NCI-H2029 (cell line): ENCODE results near the gene TOMM22.
A peak's percentile ranks its signal among the peaks of the same experiment; 100 is the strongest.

ENCODE experiments used
- DNase-seq: peaks from one replicate; lab custom pipeline; 2025; lab: John Stamatoyannopoulos, UW

Gene TOMM22

DNA sequence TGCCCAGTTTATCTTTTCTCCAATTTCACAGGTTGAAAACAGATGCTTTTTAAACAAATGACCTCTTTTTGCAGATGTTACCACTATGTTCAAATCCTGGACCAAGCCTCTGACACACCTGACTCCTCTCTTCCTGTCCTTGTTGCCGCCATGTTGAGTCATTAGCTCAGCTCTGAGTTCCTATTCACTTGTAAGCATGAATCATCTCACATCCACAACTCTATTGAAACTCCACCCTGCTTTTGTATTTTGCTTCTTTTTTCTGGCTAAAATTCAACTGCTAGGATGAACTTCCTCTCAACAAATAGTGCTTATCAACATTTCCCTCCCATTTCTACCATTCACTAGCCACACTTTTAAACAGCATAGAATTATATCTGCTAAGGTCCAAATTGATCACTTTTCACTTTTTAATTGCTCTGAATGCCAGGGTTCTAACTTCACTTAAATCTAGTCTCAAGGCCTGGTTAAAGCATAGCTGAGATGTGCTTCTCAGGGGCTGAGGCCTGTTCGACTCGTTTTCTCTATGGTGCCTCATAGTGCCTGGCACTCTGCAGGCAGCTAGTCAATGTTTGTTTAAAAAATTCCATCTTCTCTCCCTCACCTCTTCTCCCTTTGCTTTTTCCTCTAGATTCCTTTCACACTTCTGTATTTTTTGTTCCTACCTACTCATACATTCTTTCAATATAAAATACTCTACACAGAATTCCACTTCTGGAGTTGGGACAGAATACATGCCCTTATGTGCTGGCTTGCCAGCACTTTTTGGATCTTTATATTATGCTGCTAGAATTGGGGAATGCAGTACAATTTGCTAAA is 15.1 kb downstream of the TOMM22 start:
- no peak for DNase-seq

GRCh38 chr22:38697425-38698089 is 15.8 kb downstream of the TOMM22 start:
- DNase-seq: no peak

GRCh38 chr22:38698407-38699094 is 16.8 kb downstream of the TOMM22 start:
- DNase-seq: no peak

DNA sequence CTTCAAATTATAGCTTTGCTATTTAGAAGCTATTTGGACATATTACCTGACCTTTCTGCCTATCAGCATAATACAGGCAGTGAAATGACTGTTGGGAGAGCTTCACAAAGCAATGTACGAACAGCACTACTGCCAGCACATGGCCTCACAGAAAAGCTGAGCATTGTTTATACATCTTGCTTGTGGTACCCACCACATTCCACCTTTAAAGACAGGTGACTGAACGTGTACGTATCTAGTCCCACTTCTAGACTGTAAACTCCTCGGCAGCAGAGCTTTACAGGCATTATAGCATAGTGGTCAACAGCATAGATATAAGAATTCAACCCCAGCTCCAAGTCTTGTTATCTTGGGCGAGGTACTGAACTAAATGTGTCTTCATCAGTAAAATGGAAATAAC is 17.4 kb downstream of the TOMM22 start:
- no peak for DNase-seq

DNA sequence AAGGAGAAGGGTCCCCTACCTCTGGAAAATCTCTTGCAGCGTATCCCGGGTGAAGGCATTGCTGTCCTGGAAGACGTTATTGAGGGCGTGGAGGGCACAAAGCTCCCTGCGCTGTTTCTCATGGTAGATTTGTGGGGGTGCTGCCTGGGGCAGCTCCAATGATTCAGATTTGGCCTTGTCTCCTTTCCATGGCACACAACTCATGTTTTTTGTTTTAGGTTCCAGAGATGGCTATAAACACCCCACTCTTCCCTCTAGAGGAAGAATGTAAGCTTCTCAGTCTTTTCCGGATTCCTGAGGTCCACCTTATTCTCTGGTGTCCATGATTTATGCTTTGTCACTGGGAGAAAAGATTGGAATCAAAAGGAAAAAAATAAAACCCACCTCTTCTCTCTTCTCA is 18.0 kb downstream of the TOMM22 start:
- no peak for DNase-seq

DNA sequence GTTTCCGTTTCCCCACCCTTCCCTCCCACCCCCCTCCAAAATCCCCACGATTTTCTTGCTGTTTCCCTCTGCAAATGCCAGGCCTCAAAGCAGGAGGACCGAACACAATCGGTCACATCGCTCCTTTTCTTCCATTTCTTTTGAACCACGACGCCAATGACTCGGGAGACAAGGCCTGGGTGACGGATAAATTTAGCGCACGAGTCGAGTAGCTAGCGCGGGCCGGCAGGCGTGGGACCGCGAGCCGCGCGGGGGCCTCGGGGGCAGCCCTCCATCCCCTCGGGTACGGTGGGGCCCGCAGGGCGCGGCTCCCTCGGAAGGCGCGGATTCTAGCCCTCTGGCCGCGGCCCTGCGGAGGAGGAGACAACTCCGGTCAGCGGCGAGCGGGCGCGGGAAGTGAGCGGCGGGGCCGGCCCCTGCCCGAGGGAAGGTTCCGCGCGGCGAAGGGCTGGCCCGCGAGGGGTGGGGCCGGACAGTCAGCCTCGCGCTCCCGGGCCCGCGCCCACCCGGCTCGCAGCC is 18.6 kb downstream of the TOMM22 start:
- DNase-seq: no peak

- DNase-seq: peak; percentile 81
Observed at GRCh38 chr22:38700789-38701628, 19.3 kb downstream of the TOMM22 start, which contains the start of gene JOSD1. Gene JOSD1 (minus strand): TSS chr22:38700943. CDS start chr22:38699987, 956 bp downstream.

GRCh38 chr22:38704654-38705234 is 23.0 kb downstream of the TOMM22 start:
- DNase-seq: no peak

DNA sequence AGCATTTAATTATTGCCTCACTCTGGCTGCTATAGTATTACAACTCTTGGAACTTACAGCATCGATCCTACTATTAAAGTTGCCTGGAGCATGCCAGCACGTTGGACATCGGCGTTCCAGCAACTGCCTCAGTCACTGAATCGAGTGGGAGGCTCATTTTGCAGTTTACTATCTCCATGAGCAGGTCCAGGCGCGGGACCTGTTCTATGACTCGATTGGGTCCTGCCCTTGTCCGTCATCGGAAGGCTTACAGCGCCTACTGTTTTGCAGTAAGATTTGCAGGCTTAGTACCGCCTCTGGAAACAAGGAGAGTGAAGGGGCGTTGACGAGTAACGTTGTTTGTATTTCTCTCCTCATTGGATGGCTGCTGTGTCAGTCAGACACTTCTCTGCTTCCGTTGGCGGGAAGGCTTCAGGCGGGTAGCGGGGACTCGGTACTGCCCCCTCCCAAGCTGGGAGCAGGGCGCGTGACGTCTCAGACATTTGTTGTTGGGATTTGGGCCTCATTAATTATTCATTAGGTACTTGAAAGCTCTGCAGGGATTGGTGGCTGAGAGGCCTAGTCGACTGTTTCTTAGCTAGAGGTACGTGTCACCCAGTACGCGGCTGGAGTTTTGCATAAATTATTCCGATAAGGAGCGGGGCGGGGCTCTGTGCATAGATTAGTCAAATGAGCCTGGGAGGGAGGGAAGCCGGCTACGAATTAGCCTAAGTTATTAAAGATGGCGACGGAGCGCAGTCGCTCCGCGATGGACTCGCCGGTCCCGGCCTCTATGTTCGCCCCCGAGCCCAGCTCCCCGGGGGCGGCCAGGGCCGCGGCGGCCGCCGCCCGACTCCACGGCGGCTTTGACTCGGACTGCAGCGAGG is 23.7 kb downstream of the TOMM22 start, which contains the start of gene GTPBP1:
Gene GTPBP1, plus strand, starts transcription at position 710 of the 866 bp plus-strand sequence. Its CDS starts 12 bp downstream, at position 722.
- peak; percentile 100 for DNase-seq

GRCh38 chr22:38706101-38706900 is 24.5 kb downstream of the TOMM22 start:
- no peak for DNase-seq

GRCh38 chr22:38706901-38707195 is 25.1 kb downstream of the TOMM22 start:
- DNase-seq: no peak

DNA sequence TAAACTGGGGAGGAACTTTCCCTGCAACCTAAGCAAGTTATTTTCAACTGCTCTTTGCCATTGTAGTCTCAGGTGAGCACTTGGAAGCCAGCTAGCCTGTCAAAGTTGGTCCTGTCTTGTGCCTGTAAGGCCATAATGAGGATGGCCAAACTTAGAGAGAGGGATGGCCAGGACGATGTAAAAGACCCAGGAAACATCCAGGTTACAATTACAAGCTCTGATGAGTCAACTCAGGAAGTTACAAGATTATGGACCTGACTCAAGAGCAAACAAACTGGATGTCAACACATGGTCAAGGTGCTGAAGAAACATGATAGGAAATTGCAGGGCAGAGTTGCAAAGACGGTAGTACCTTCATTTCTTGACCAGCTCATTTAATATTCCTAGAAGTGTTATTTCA is 25.6 kb downstream of the TOMM22 start:
- DNase-seq: no peak

DNA sequence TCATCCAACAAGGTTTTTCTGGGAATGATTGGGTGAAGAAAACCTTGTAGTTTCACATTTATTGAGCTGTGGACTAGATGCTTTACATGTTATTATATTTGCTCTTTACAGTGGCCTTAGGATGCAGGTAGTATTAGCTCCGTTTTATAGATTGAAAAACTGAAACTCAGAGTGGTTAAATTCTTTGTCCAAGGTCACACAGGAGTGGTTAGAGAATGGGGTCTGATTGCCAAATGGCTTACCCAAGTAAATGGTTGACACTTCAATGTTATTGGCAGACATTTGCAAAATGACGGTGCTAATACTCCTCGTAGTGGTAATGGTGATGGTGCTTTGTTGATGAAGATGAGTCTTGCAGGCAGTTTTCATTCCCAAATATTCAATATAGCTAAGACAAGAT is 26.2 kb downstream of the TOMM22 start:
- DNase-seq: no peak

- no peak for DNase-seq
Observed at GRCh38 chr22:38709306-38709705, 27.5 kb downstream of the TOMM22 start.

DNA sequence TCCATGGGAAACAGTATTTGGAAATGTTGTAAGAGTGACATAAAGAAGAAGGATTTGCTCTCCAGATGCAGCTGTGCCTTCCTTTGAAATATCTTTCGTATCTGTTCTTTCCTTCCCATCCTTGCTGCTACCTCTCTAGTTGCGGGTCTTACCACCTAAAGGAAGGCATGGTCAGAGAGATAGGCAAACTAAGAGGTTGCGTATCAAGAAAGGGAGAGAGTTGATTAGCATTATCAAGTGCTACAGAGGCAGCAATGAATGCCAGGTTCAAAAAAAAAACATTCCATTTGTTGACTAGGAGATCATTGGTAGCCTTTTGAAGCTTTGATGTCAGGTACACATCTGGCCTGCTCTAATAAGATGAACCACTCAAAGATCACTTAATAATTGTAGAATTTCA is 28.6 kb downstream of the TOMM22 start:
- DNase-seq: no peak

- DNase-seq: no peak
Observed at GRCh38 chr22:38710866-38711265, 29.1 kb downstream of the TOMM22 start.

DNA sequence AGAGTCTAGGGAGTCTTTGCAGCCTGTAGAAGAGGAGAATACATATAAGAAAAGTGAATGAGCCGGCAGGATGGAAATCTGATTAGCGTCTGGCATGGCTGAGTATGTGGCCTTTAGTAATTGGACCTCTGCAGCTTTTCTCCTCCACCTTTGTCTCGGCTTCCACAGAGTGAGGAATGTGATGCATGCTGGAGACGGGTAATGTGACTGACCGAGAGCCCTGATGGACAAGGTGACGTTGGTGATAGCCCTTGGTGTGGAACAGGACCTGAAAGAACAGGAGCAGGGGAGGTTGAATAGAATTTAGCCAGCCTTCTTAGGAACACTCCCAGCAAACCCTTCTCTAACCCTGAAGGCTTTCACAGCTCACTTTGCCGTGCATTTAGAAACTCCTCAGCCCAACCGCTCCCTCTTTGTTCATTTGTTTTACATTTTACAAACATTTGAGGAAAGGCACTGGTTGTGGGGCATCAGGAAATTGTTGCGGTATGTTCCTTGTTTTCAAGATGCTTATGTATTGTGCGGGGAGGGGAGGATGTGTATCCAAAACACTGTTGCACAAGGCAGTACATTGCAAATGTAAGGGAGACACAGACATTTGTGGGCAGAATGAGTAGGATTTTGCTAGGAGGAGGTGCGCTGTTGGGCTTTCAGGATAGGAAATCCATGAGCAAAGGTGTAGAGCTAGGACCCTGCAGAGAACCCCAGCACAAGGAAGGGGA is 30.9 kb downstream of the TOMM22 start:
- DNase-seq: no peak

DNA sequence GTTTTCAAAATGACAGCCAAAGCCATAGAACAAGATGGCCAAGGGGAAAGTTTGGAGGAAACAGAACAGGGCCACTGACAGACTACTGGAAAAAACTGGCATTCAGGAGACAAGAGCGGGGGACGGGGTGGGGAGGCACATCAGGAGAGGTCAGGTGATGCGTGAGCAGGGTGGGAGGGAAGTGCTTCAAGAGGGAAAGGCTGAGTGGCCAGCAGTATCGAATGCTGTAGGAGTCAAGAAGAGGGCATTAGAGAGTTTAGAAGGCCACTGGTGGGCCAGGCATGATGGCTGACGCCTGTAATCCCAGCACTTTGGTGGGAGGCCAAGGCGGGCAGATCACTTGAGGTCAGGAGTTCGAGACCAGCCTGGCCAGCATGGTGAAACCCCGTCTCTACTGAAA is 32.2 kb downstream of the TOMM22 start:
- no peak for DNase-seq
